Measurements from ENCODE around the gene OTUB1.

Gene OTUB1

DNA sequence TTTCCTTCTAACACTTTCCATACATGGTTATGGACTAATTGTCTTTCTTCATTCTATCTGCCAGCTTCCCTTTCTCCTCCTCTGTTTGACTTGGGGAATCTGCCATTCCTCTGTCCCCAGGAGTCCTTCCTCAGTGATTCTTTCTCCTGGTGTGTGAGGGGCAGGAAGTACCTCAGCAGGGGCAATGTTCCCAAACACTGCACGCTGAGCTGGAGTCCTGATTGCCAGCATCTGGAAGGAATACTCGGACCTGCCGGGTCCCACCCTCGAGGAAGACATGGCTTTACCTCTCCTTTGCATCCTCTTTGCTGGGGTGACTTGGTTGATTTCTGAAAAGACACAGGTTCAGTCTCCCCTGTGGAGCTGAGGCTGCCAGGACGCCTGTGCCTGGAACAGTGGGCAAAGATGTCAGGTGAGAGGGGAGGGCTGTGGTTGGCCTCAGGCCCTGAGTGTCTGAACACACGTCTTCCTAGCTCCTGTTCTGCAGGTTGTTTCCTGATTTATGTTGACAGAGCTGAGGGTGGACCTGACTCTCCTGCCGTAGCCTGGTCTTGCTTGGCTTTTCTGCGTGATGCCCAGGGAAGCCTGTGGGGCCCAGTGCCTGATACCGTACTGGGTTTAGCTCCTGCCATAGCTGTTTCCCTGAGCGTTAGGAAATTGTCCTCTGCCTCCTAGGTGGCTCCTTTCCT lies 7.5 kb upstream of the OTUB1 start:
- no peak for DNase-seq

DNA sequence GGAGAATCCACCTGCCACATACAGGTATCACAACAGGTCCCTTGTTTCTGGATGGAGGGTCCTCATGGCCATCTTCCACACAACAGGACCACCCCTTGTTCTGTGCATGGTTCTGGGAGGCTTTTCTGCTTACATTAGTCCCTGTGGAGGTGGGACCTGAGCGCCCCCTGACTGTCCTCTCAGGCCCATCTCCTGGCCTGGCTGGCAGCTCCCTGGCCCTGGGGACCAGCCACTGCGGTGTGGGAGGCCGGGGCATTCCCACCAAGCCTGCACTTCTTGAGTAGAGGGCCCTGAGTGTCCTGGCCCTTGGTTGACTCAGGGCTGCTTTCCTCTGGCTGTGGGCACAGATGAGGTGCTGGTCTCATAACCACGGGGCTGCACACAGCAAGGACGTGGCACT lies 6.8 kb upstream of the OTUB1 start:
- DNase-seq: no peak

DNA sequence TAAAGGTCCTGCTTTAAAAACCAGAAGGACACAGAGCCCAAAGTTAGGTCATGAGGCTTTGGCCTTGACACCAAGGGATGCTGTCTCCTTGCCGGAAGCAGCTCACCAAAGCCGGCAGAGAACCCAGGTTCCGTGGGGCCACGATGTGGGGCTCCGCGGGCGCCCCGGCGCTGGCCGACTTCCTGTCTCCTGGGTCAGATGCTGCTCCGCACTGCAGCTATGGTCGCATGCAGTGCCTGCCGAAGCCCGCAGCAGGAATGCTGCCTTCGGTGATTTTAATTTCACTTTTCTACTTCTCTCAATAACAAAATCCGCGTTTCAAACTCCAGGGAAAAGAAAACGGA lies 454 bp upstream of the OTUB1 start:
- DNase-seq: peak; percentile 20

DNA sequence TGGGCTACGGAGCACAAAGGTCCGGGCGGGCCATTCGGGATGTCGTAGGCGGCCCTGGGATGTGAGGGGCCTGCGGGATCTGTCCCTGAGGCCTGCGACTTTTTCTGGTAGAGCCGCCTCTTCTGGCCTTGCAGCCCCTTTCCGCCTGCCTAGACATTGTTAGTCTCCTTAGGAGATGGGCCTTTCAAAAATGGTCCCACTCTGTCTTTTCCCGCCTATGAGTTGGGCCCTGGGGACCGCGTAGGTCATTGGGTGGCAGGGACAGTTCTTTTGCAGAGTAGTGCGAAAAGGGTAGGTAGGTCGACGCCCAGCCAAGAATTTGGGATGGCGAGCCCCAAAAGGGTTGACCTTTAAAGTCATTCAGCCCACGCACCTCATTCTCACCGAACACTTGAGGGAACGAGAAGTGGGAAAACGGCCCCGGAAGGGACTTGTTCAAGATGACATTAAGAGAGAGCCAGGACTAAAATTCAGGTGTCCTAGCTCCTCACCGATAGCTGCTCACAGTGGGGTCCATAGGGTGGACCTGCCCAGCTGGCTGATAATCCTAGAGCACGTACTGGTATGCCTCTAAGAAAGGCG lies 785 bp downstream of the OTUB1 start:
- no peak for DNase-seq

DNA sequence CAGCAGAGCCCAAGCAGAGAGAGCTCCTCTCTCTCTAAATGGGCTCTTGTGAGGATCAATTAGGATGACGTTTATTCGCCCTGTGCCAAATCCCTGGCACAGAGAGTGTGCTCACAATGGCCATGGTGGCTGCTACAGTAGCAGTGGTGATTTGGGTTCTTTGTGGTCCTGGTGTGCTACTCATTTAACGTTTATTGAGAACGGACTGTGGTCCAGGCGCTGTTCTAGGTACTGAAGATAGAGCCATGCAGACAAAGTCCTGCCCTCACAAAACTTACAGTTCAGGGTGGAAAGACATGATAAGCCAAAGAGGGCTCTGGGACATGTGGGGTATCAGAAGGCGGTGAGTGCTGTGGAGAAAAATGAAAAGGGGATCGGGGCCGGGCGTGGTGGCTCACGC lies 5.3 kb downstream of the OTUB1 start:
- DNase-seq: no peak

DNA sequence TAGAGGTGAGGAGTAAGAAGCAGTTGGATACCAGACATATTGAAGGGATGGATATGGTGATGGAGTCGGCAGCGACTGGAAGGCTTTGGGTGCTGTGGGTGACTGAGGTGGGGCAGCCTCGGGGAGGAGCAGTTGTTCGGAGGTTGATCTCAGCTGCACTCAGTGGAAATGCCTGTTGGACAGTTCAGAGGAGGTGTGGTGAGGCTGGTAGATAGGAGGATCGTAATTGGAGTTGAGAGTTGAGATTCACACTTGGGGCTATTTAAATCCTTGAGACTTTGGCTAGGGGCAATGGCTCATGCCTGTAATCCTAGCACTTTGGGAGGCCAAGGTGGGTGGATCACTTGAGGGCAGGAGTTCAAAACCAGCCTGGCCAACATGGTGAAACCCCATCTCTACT lies 6.9 kb downstream of the OTUB1 start:
- no peak for DNase-seq

DNA sequence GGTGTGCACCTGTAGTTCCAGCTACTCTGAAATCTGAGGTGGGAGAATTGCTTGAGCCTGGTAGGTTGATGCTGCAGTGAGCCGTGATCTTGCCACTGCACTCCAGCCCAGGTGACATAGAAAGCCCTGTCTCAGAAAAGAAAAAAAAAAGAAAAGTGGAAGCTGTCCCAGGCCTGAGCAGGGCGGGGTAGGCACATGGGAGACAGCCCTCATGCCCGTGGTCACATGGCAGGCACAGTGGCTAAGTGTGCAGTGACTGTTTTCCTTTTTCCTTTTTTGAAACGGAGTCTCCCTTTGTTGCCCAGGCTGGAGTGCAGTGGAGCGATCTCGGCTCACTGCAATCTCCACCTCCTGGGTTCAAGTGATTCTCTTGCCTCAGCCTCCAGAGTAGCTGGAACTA lies 7.8 kb downstream of the OTUB1 start:
- DNase-seq: no peak

DNA sequence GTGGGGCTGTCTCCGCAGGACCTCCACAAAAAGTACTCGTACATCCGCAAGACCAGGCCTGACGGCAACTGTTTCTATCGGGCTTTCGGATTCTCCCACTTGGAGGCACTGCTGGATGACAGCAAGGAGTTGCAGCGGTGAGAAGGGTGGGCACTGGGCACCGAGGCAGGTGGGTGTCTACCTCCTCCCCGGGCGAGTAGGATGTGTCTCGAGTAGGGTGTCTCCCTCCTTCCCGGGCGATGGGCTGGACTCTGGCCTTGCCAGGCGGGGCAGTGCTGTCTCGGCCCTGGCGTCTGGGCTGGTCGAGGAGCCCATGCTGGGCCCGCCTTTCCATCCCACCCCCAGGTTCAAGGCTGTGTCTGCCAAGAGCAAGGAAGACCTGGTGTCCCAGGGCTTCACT lies 10.3 kb downstream of the OTUB1 start:
- no peak for DNase-seq

DNA sequence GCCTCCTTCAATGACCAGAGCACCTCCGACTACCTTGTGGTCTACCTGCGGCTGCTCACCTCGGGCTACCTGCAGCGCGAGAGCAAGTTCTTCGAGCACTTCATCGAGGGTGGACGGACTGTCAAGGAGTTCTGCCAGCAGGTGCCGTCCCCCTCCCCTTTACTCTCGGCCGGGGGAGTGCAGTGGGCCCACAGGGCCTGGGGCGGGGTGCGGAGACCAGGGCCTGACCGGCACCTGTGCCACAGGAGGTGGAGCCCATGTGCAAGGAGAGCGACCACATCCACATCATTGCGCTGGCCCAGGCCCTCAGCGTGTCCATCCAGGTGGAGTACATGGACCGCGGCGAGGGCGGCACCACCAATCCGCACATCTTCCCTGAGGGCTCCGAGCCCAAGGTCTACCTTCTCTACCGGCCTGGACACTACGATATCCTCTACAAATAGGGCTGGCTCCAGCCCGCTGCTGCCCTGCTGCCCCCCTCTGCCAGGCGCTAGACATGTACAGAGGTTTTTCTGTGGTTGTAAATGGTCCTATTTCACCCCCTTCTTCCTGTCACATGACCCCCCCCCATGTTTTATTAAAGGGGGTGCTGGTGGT lies 11.0 kb downstream of the OTUB1 start:
- no peak for DNase-seq

DNA sequence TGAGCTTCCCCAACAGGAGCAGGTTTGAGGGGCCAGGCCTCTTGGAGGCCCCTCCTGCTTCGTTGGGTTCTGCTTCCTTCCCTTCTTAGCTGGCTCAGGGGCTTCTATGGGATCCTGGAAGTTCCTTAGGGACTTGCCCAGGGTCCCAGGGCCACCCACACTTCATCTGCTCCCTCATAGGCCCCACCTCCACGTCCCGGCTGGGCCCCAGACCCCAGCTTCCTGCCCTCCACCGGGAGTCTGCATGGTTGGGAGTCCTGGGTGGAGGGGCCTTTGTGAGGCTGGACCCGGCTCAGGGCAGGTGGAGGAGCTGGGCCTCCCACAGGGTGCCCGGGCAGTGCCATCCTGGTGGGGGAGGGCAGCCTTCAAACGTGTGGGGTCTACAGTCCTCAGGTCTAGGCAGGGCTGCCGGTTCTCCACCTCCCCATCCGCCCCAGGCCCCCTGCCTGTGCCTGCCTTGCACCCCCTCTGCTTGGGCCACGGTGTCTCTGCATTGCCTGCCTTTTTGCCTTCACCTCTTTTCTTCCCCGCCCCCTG lies 11.6 kb downstream of the OTUB1 start:
- DNase-seq: no peak

DNA sequence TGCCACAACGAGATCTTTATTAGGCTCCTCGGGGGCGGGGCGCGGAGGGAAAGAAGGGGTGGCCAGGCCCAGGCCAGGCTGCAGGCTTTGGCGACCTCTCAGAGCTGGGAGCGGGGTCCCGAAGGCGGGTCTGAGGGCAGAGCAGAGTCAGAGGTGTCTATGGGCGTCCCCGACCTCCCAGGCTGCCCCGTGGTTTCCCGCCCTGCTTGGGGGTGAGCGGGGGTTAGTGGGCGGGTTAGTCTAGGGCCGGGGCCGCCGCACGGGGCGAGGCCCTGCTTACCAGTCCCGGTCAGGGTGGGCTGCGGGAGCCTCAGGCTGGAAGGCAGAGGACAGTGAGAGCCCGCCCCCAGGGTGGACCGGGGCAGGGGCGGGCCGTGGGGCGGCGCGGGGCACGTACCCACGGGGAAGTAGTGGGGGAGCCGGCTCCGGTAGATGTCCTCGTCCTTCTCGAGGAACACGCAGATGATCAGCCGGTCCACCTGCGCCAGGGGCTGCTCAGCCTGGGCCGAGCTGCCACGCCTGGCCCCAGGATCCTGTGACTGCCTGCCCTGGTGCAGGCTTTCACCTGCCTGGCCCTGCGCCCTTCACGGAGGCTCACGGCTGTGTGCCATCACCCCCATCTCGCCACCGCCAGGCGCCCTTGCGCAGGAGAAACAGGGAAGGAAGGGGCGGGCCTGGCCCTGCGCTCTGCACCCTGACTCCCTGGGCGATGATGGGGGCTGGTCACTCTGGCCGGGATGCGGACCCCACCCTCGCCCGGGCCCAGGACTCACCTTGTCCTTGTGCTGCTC lies 12.5 kb downstream of the OTUB1 start:
- DNase-seq: no peak

DNA sequence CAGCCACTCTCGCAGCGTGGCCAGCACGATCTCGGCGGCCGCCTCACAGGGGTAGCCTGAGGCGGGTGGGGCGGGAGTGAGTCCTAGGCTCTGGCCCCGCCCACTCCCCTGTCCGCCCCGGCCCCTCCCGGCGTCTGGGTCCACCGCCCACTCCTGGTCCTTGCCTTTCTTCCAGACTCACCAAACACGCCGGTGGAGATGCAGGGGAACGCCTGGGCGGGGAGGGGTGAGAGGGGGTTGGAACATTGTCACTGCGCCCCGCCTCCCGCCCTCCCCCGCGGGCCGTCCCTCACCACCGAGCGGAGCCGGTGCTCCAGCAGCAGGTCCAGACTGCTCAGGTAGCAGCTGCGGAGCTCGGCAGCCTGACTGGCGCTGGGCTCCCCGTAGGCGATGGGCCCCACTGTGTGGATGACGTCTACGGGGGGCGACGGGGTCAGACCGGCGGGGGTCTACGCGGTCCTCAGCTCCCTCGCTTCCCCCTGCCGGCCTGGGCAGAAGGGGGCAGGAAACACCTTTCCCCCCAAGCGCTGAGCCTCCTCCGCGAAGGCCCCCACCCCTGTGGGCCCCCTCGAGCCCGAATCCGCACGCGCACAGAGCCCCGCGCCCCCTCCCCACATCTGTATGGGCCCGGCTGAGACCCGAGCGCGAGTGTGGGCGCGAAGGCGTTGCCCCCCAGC lies 13.2 kb downstream of the OTUB1 start:
- peak; percentile 67 for DNase-seq

DNA sequence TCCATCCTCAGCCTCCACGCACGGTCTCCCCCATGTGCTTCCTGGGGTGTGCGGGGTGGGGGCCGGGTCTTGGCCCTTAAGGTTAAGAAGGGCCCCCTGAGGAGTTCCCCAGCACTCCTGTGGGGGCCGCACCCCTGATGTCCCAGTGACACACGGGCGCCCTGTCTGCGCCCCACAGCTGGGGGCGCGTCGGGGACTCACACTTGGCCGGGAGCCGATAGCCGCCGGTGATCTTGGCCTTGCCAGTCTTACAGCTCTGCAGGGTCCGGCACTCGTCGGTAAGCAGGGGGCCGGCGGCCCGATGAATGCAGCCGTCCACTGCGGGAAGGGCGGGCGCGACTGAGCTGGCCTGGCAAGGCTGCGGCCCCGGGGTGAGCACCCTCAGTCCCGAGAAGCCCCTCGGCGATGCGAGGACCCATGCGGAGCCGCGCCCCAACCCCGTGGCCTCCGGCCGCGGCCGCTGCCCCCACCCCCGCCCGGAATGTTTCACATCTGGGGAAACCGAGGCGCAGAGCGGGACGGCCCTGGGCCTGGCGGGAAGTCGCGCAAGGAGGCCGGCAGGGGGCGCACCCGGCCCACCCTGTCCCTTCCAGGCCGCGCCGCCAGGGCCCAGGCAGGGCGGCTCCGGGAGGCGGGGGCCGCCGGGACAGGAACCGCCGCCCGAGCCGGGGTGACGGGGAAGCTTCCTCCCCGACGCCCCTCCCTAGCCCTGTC lies 13.9 kb downstream of the OTUB1 start:
- DNase-seq: peak; percentile 77

DNA sequence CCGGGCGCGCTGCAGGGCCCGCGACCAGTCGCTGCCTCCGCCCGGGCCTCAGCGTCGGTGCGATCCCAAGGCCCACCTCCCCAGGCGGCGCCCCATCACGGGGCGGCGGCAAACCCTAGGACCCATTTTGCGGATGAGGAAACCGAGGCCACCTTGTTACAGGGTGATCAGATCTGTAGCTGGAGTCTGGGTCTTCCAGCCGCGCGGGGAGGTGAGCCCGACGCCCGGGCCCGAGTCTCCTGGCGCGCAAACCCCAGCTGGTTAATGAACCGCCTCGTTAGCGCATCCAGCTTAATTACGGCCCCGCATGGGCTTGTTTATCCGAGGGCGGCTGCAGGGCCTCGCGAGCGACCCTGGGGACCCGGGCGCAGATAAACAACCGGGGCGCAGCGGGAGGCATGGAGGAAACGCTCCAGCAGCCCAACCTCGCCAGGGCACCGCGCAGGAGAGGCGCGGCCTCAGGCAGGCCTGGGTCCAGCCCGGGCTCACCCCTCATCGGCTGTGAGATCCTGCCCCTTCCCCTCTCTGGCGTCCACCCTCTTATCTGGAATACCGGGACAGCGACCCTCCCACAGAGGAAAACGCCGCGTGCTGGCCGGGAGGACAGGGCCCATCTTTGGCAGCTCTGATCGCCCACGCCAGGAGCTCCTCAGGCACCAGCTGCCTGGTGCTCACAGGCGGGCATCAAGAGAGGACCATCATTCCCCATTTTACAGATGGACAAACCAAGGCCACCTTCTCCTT lies 14.7 kb downstream of the OTUB1 start:
- DNase-seq: no peak

DNA sequence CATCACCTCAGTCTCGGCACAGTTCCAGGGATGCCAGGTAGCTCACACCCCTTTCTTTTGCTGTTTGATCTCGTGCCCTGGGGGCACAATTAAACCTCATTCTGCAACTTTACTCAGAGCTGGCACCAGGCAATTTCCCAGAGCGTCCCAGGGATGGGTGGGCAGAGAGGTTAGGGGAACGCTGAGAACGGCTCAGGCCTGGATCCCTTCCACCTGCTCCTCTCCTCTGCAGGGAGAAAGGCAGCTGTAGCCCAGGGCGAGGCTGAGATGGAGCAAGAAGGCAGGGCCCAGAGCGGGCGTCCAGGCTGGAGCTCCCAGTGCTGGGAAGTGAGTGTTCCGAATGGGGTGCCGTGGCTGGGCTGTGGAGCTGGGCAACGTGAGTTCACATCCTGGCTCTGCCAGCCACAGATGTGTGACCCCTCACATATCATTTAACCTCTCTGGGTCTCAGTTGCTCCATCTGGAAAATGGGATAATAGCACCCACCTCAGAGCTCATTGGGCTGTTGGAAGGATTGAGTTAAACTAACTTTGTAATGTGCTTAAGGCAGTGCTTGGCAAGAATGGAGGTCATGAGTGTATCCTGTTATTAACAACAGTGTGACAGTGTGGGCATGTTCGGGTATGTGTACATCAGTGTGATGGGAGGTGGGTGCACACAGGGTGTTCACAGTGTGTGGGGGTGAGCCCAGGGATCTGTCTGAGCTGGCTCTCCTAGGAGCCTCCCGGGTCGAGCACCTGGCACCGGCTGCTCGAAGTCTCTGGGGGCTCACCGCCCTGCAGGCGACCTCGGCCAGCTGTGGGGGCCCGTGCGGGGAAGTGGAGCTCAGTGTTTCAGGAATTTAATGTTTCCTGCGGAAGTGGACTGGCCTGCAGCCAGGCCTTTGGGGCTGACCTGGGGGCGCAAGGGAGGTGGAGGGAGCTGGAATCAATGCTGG lies 15.5 kb downstream of the OTUB1 start:
- peak; percentile 59 for DNase-seq

DNA sequence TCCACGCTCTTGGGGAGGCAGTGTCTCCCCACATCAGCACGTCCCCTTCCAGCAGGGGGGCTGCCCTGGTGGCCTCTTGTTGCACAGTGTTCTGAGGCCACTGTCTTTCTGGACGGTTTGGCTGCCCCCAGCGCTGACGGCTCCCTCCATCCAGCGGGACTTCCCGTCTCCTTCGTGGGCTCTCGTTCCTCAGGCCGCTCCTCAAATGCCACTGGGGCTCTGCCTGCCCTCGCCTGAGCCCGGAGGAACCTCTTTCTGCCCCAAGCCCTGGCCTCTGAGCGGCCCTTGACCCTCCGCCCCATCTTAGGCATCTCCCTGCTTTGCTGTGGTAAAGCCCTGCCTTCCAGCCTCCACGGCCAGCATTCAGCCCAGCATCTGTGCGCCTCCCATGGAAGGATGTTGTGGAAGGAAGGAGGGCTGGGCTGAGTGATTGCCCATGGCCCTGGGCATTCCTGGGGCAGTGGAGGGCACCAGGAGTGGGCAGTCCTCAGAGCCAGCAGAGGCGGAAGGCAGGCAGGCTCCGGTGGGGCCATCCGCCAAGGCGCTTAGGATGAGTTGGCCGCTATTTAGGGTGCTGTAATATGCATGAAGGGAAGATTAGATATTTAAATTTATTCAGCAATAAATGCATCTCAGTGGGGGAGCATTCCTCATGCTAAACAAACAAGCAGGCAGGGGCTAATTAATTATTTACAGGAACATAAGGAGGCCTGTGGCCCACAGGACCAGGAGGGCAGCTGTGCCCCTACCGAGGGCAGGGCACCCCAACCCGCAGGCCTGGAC lies 17.8 kb downstream of the OTUB1 start:
- DNase-seq: peak; percentile 32

DNA sequence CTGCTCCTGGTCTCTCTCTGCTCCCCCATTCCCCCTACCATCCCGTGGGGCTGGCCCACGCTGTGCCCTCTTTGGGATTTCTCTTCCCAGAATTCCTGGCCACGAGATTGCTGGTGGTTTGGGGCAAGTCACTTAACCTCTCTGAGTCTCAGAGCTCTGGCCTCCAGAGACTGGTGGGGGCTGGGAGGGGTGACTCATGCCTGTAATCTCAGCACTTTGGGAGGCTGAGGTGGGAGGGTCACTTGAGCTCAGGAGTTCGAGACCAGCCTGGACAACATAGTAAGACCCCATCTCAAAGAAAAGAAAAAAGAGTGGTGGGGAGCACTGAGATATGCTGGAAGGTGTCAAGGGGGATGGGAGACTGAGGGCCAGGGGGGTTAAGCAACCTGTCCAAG lies 18.3 kb downstream of the OTUB1 start:
- peak; percentile 50 for DNase-seq

DNA sequence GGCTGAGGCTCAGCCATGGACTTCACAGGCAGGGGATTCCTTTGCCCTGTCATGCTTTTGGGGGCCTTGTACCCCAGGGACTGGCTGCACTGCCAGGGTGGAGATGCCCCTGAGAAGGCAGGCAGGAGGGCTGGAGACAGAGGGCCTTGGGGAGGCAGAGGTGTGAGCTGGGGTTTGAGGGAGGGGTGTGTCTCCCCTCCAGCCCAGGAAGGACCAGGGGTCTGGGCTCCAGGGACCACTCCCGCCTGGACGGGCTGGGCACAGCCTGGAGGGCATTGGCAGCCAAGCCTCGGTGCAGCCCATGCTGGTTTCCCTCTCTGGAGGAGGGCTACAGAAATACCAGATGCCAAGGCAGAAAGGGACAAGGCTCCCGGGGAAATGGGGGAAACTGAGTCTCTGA lies 19.5 kb downstream of the OTUB1 start:
- DNase-seq: no peak

DNA sequence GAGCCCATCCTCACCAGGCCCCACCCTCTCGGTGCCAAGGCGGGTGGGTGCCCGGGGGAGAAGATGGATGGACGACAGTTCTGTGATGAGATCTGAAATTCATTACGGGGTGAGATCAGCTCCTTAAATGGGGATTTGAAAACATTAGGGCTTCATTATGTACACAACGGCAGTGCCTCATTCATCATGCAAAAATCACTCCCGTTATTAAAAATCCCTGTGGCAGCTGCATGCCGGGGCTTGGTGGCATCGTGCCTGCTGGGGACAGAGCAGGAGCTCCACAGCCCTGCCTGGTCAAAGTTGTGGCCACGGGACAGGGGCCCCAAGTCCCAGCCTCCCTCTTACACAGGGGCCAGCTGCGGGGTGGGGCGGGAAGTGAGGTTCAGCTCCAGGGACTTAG lies 20.2 kb downstream of the OTUB1 start:
- DNase-seq: no peak

DNA sequence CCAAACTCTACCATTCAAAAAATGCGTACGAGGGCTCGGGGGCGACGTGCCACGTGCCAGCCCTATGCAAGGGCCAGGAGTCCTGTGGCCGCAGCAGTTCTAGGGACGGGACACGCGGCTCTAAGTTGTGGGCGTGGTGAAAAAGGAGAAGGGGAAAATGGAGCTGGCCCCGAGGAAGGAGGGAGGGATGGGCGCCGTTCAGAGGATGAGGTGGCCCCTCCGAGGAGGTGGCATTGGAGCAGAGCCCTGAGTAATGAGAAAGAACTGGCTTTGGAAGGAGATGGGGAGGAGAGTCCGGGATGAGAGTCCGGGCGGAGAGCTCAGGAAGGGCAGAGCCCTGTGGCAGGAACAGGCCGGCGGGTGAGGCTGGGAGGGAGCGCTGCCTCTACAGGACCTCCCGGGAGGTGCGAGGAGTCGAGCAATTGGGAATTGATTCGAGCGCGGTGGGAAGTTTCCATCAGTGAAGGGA lies 21.0 kb downstream of the OTUB1 start:
- DNase-seq: peak; percentile 57

Data from fibroblast of skin of right biceps (primary cell).